ENCODE measurements around the gene ADGRG4. TPM values are rescaled to one million over a fixed set of nuclear protein-coding genes. Genes with fewer than 3 reads are reported as not detected.

ADGRG4 gene
- total RNA-seq, 1 experiment from 2014 or later = not detected

GRCh38 chrX:136310411-136310810 lies 9.6 kb downstream of the ADGRG4 start (continued):
- no peak for TF ChIP-seq TCF7 (CRISPR knock-in tag; IDR thresholded peaks at IDR 0.05; ENCODE audit: low read depth)

- no peak for TF ChIP-seq ZNF532 (CRISPR knock-in tag; IDR thresholded peaks at IDR 0.05; ENCODE audit: borderline replicate concordance)
- no peak for TF ChIP-seq NR1H2 (CRISPR knock-in tag; IDR thresholded peaks at IDR 0.05)
- no peak for TF ChIP-seq ZNF512 (CRISPR knock-in tag; IDR thresholded peaks at IDR 0.05; ENCODE audit: borderline replicate concordance)
- TF ChIP-seq FOXJ3 (CRISPR knock-in tag; IDR thresholded peaks at IDR 0.05; ENCODE audit: borderline replicate concordance) = no peak
- TF ChIP-seq ZNF232 (CRISPR knock-in tag; IDR thresholded peaks at IDR 0.05) = no peak
- no peak for TF ChIP-seq GRHL2 (CRISPR knock-in tag; IDR thresholded peaks at IDR 0.05; ENCODE audit: insufficient replicate concordance, severe bottlenecking)
- TF ChIP-seq PRRX2 (CRISPR knock-in tag; IDR thresholded peaks at IDR 0.05) = no peak
- TF ChIP-seq HMGA2 (CRISPR knock-in tag; IDR thresholded peaks at IDR 0.05) = no peak
- no peak for TF ChIP-seq TEAD4 (CRISPR knock-in tag; IDR thresholded peaks at IDR 0.05)
- no peak for TF ChIP-seq ZNF219 (CRISPR knock-in tag; IDR thresholded peaks at IDR 0.05; ENCODE audit: borderline replicate concordance)
- no peak for TF ChIP-seq FOXP1 (CRISPR knock-in tag; IDR thresholded peaks at IDR 0.05; ENCODE audit: borderline replicate concordance)
- TF ChIP-seq JUN (CRISPR knock-in tag; IDR thresholded peaks at IDR 0.05) = no peak
- ChIA-PET POLR2A (no interaction called here), CTCF (no interaction called here)
- Mint-ChIP-seq H3K36me3 (no peaks in the 10 kb centered on the region), H3K27ac (no peak overlapping the region), H3K4me1 (no peaks in the 10 kb centered on the region), H3K27me3 (ENCODE audit: low read depth) (no peaks in the 10 kb centered on the region), H3K9me3 (no peaks in the 10 kb centered on the region), H3K4me3 (no peak overlapping the region)
- no peak for ATAC-seq
- no peak for DNase-seq (ENCODE audit: low spot score)
Observed at GRCh38 chrX:136318156-136318555, 17.4 kb downstream of the ADGRG4 start.

GRCh38 chrX:136318895-136319597 lies 18.3 kb downstream of the ADGRG4 start:
- Mint-ChIP-seq H3K9me3 (no peaks in the 10 kb centered on the region), H3K4me3 (no peak overlapping the region), H3K4me1 (no peaks in the 10 kb centered on the region), H3K36me3 (no peaks in the 10 kb centered on the region), H3K27me3 (ENCODE audit: low read depth) (no peaks in the 10 kb centered on the region), H3K27ac (no peak overlapping the region)
- ChIA-PET POLR2A (no interaction called here), CTCF (no interaction called here)
- ATAC-seq = no peak
- no peak for DNase-seq (ENCODE audit: low spot score)
- TF ChIP-seq PREB (CRISPR knock-in tag; IDR thresholded peaks at IDR 0.05; ENCODE audit: borderline replicate concordance) (no peak), TCF7 (CRISPR knock-in tag; IDR thresholded peaks at IDR 0.05; ENCODE audit: low read depth) (no peak), ATF2 (CRISPR knock-in tag; IDR thresholded peaks at IDR 0.05; ENCODE audit: borderline replicate concordance, low read depth) (no peak), MLX (CRISPR knock-in tag; IDR thresholded peaks at IDR 0.05) (no peak), FOXJ3 (CRISPR knock-in tag; IDR thresholded peaks at IDR 0.05; ENCODE audit: borderline replicate concordance) (no peak), ARID4B (CRISPR knock-in tag; IDR thresholded peaks at IDR 0.05; ENCODE audit: borderline replicate concordance) (no peak)

Data from WTC11 (cell line).